ENCODE measurements around the gene LCN6.

DNA sequence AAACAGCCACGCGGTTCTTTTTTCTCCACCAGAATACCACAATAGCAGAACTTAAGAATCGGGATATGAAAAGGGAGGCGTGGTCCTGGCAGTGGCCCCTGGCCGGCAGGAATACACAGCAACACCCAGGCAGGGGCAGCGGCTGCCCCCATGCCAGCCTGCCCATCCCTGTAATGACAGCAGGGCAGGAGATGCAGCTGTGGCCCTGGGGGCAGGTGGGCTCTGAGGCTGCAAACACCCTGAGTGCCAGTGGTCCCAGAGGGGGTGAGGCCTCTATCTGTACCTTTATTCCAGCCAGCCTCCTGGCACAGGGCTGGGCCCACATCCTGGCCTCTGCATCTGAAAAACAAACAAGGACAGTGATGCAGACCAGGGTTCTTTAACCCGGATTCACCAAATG lies 23.6 kb downstream of the LCN6 start:
- TF ChIP-seq, protein P1, sequence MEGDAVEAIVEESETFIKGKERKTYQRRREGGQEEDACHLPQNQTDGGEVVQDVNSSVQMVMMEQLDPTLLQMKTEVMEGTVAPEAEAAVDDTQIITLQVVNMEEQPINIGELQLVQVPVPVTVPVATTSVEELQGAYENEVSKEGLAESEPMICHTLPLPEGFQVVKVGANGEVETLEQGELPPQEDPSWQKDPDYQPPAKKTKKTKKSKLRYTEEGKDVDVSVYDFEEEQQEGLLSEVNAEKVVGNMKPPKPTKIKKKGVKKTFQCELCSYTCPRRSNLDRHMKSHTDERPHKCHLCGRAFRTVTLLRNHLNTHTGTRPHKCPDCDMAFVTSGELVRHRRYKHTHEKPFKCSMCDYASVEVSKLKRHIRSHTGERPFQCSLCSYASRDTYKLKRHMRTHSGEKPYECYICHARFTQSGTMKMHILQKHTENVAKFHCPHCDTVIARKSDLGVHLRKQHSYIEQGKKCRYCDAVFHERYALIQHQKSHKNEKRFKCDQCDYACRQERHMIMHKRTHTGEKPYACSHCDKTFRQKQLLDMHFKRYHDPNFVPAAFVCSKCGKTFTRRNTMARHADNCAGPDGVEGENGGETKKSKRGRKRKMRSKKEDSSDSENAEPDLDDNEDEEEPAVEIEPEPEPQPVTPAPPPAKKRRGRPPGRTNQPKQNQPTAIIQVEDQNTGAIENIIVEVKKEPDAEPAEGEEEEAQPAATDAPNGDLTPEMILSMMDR (IDR thresholded peaks at IDR 0.05) = no peak
- TF ChIP-seq POLR2A (IDR thresholded peaks at IDR 0.05) = no peak

All from right lobe of liver (tissue), 4 donors.